Ishikawa (cell line): ENCODE data around the gene FBLN5.

Source experiments
- CEBPB ChIP-seq: IDR thresholded peaks from 2 replicates; pipeline ENCODE4 v1.6.1; 2012
- EGR1 ChIP-seq: IDR thresholded peaks from 2 replicates; pipeline ENCODE4 v1.6.1; 2012
- EP300 ChIP-seq: IDR thresholded peaks from 2 replicates; pipeline ENCODE4 v1.6.1; 2012; ENCODE audit warnings: borderline replicate concordance
- FOXM1 ChIP-seq: IDR thresholded peaks from 2 replicates; pipeline ENCODE4 v1.6.1; 2012; ENCODE audit warnings: low read depth, borderline replicate concordance
- MAX ChIP-seq: IDR thresholded peaks from 2 replicates; pipeline ENCODE4 v1.6.1; 2012
- NFIC ChIP-seq: IDR thresholded peaks from 2 replicates; pipeline ENCODE4 v1.6.1; 2012
- RAD21 ChIP-seq: IDR thresholded peaks from 2 replicates; pipeline ENCODE4 v1.6.1; 2012; ENCODE audit warnings: low read depth
- REST ChIP-seq: IDR thresholded peaks from 2 replicates; pipeline ENCODE4 v1.6.1; 2012; ENCODE audit warnings: low read depth, mild to moderate bottlenecking
- TAF1 ChIP-seq: IDR thresholded peaks from 2 replicates; pipeline ENCODE4 v1.6.1; 2012; ENCODE audit warnings: low read depth, mild to moderate bottlenecking
- TEAD4 ChIP-seq: IDR thresholded peaks from 2 replicates; pipeline ENCODE4 v1.6.1; 2012
- USF1 ChIP-seq: IDR thresholded peaks from 2 replicates; pipeline ENCODE4 v1.6.1; 2012
- YY1 ChIP-seq: IDR thresholded peaks from 2 replicates; pipeline ENCODE4 v1.6.1; 2012; ENCODE audit warnings: low read depth
- ZBTB7A ChIP-seq: IDR thresholded peaks from 2 replicates; pipeline ENCODE4 v1.6.1; 2012; ENCODE audit warnings: low read depth

- TF ChIP-seq REST = no peak
- no peak for TF ChIP-seq USF1
- no peak for TF ChIP-seq CEBPB
- TF ChIP-seq TAF1 = no peak
- no peak for TF ChIP-seq YY1
- no peak for TF ChIP-seq NFIC
- no peak for TF ChIP-seq EP300
- no peak for TF ChIP-seq TEAD4
- no peak for TF ChIP-seq MAX
- TF ChIP-seq ZBTB7A = no peak
- TF ChIP-seq RAD21 = no peak
- no peak for TF ChIP-seq EGR1
- TF ChIP-seq FOXM1 = no peak
These were observed 103.5 kb downstream of the FBLN5 start for GRCh38 chr14:91844029-91844428.
